Prostate gland (tissue), 2 donors: ENCODE measurements around the gene RBM47. TPM values are rescaled to one million over a fixed set of nuclear protein-coding genes. Genes with fewer than 3 reads are reported as not detected.

Source experiments
- microRNA-seq: library from miRNA; unstranded; fragments of <30 nt; microRNA quantifications from one replicate; pipeline ENCODE4, GENCODE V29; 2016
- small RNA-seq, 2 donors: library from RNA; depleted of rRNA; stranded (forward); fragments of <200 nt; gene quantifications; one replicate each; pipeline ENCODE3, GENCODE V24; 2016
- total RNA-seq, 2 donors: library from RNA; depleted of rRNA; stranded (reverse); fragments of >200 nt; gene quantifications; one replicate each; pipeline ENCODE4 v1.1.0, GENCODE V29; 2016

RBM47 gene
- total RNA-seq, 2 donors from 2014 or later = 241 to 302 TPM

Small RNAs within 50 kb of the gene (microRNA-seq; reads per million reads assigned to microRNA genes)
- gene MIR4802 = 0.84 reads per million, percentile 3 among the genes with 10 or more reads in this experiment

Small RNAs within 50 kb of the gene (small RNA-seq; reads per million reads assigned to genes)
- 0 reads per million in 2 donors for gene AC098869.1
- gene MIR4802 = 0.10 to 0.19 reads per million in 2 donors
- gene RNU7-74P = 0 reads per million in 2 donors

Other genes with a start within 250 kb of the RBM47 start
- 10 to 100 TPM; 12.6 to 14.3 TPM for gene NSUN7, start 120.1 kb upstream of the RBM47 start, total RNA-seq